Smooth muscle cell (in vitro differentiated cells): ENCODE measurements around the gene ZC3H12C. TPM values are rescaled to one million over a fixed set of nuclear protein-coding genes. Genes with fewer than 3 reads are reported as not detected.

Experiments used
- DNase-seq: peaks from one replicate; lab custom pipeline; 2025; ENCODE audit not compliant: unreplicated experiment; lab: John Stamatoyannopoulos, UW
- H2AFZ ChIP-seq: fragments of 200-600 bp; sonication (generic); 2 replicates; pipeline ENCODE4 v1.6.0; 2016; ENCODE audit warnings: antibody characterized with exemption, low read depth, mild to moderate bottlenecking
- H3F3A ChIP-seq: fragments of 200-600 bp; sonication (generic); 2 replicates; pipeline ENCODE4 v1.6.0; 2017; ENCODE audit warnings: antibody characterized with exemption, low read depth
- H3K27ac ChIP-seq: fragments of 200-600 bp; sonication (generic); 2 replicates; pipeline ENCODE4 v1.5.1; 2016; ENCODE audit warnings: low read depth, mild to moderate bottlenecking
- H3K27me3 ChIP-seq: fragments of 200-600 bp; sonication (generic); 2 replicates; pipeline ENCODE4 v1.6.1; 2016; ENCODE audit warnings: low read depth, mild to moderate bottlenecking
- H3K36me3 ChIP-seq: fragments of 200-600 bp; sonication (generic); 2 replicates; pipeline ENCODE4 v1.5.1; 2016; ENCODE audit warnings: low read depth
- H3K4me1 ChIP-seq: fragments of 200-600 bp; sonication (generic); 2 replicates; pipeline ENCODE4 v1.5.1; 2016; ENCODE audit warnings: low read depth
- H3K4me2 ChIP-seq: fragments of 200-600 bp; sonication (generic); 2 replicates; pipeline ENCODE4 v1.6.0; 2016; ENCODE audit warnings: mild to moderate bottlenecking
- H3K4me3 ChIP-seq: fragments of 200-600 bp; sonication (generic); 2 replicates; pipeline ENCODE4 v1.5.1; 2016; ENCODE audit warnings: mild to moderate bottlenecking
- H3K79me2 ChIP-seq: fragments of 200-600 bp; sonication (generic); 2 replicates; pipeline ENCODE4 v1.6.0; 2016; ENCODE audit warnings: low read depth, mild to moderate bottlenecking
- H3K9ac ChIP-seq: fragments of 200-600 bp; sonication (generic); 2 replicates; pipeline ENCODE4 v1.6.0; 2016; ENCODE audit warnings: low read depth
- H3K9me3 ChIP-seq: fragments of 200-600 bp; sonication (generic); replicated peaks from 2 replicates; pipeline ENCODE4 v1.5.1; 2016; ENCODE audit warnings: low read depth
- H4K20me1 ChIP-seq: fragments of 200-600 bp; sonication (generic); 2 replicates; pipeline ENCODE4 v1.6.0; 2016; ENCODE audit warnings: low read depth
- CTCF ChIP-seq: fragments of 200-600 bp; sonication (generic); IDR thresholded peaks from 2 replicates; pipeline ENCODE4 v1.5.1; 2017; ENCODE audit warnings: borderline replicate concordance, mild to moderate bottlenecking, antibody characterized with exemption; ENCODE audit not compliant: insufficient read depth, poor library complexity, severe bottlenecking
- WGBS: methylation state at CpG from one replicate; pipeline ENCODE4 v1.1.7; 2016; ENCODE audit warnings: low lambda C conversion rate; 5-methylcytosine and 5-hydroxymethylcytosine counted together
- polyA plus RNA-seq: library from polyadenylated mRNA; unstranded; fragments of >200 nt; fragmentation: Nextera tagmentation; extraction: Ambion mirVana; gene quantifications from 2 replicates; pipeline ENCODE4 v1.2.1, GENCODE V29; 2016
- total RNA-seq: library from RNA; depleted of rRNA; stranded (reverse); fragments of >200 nt; gene quantifications from 2 replicates; pipeline ENCODE4 v1.2.3, GENCODE V29; 2014

ZC3H12C gene
- total and polyA plus RNA-seq, 2 experiments from 2014 or later = 1.9 to 10.6 TPM

GRCh38 chr11:110077346-110077745, 15.8 kb upstream of the ZC3H12C start:
- peaks cover 20% of the 10 kb centered on the region for H3K4me1 ChIP-seq
- H3K79me2 ChIP-seq = no peaks in the 10 kb centered on the region
- TF ChIP-seq CTCF = no peak
- H3K9ac ChIP-seq = peak overlapping the region; percentile 20
- H4K20me1 ChIP-seq = no peaks in the 10 kb centered on the region
- H3K4me3 ChIP-seq = no peak overlapping the region
- H3K4me2 ChIP-seq = peak overlapping the region; percentile 73
- no peaks in the 10 kb centered on the region for H3K36me3 ChIP-seq
- no peaks in the 10 kb centered on the region for H3K27me3 ChIP-seq
- 52% methylated on average over 1 of the region's 1 CpG for WGBS
- no peak for DNase-seq
- no peak overlapping the region for H2AFZ ChIP-seq
- peaks cover 15% of the 10 kb centered on the region for H3F3A ChIP-seq
- H3K9me3 ChIP-seq = no peaks in the 10 kb centered on the region
- H3K27ac ChIP-seq = peak overlapping the region; percentile 87

GRCh38 chr11:110077831-110078325, 15.3 kb upstream of the ZC3H12C start:
- WGBS = 9% methylated on average over 6 of the region's 6 CpGs
- H3K27ac ChIP-seq = peak overlapping the region; percentile 87
- no peak for TF ChIP-seq CTCF

GRCh38 chr11:110078923-110079544, 14.2 kb upstream of the ZC3H12C start:
- Histone ChIP-seq H3K9ac (no peak overlapping the region), H3K27ac (no peak overlapping the region), H3K4me3 (no peak overlapping the region), H2AFZ (no peak overlapping the region), H3K27me3 (no peaks in the 10 kb centered on the region), H3K4me1 (peaks cover 20% of the 10 kb centered on the region), H3K79me2 (no peaks in the 10 kb centered on the region), H3K36me3 (no peaks in the 10 kb centered on the region), H3F3A (peaks cover 15% of the 10 kb centered on the region), H4K20me1 (no peaks in the 10 kb centered on the region), H3K4me2 (no peak overlapping the region), H3K9me3 (no peaks in the 10 kb centered on the region)
- DNase-seq = no peak
- 96% methylated on average over 1 of the region's 1 CpG for WGBS
- TF ChIP-seq CTCF = no peak

More at GRCh38 chr11:110077831-110078325, 15.3 kb upstream of the ZC3H12C start:
- Histone ChIP-seq H2AFZ (peak overlapping the region; percentile 87), H3K9ac (peak overlapping the region; percentile 20), H3K4me1 (peaks cover 20% of the 10 kb centered on the region), H3K9me3 (no peaks in the 10 kb centered on the region), H3K4me2 (peak overlapping the region; percentile 73), H3K79me2 (no peaks in the 10 kb centered on the region), H4K20me1 (no peaks in the 10 kb centered on the region), H3K4me3 (peak overlapping the region; percentile 15), H3F3A (peaks cover 15% of the 10 kb centered on the region), H3K36me3 (no peaks in the 10 kb centered on the region), H3K27me3 (no peaks in the 10 kb centered on the region)
- DNase-seq = no peak

- Histone ChIP-seq H3F3A (peaks cover 15% of the 10 kb centered on the region), H3K4me1 (peaks cover 20% of the 10 kb centered on the region), H2AFZ (no peak overlapping the region), H3K27me3 (no peaks in the 10 kb centered on the region), H3K27ac (no peak overlapping the region), H3K9me3 (no peaks in the 10 kb centered on the region), H3K36me3 (no peaks in the 10 kb centered on the region), H3K4me3 (no peak overlapping the region), H3K9ac (no peak overlapping the region), H4K20me1 (no peaks in the 10 kb centered on the region), H3K79me2 (no peaks in the 10 kb centered on the region), H3K4me2 (no peak overlapping the region)
- no peak for DNase-seq
- WGBS = 92% methylated on average over 4 of the region's 4 CpGs
- TF ChIP-seq CTCF = no peak
These were observed 13.5 kb upstream of the ZC3H12C start for GRCh38 chr11:110079726-110080125.
